ENCODE results near the gene USP9X. TPM values are rescaled to one million over a fixed set of nuclear protein-coding genes. Genes with fewer than 3 reads are reported as not detected.

USP9X gene
- total RNA-seq, 4 donors from 2014 or later = 76.5 to 146 (median 122) TPM

GRCh38 chrX:41097326-41097725 lies 12.1 kb downstream of the USP9X start:
- no peak for TF ChIP-seq CTCF (IDR thresholded peaks at IDR 0.05; ENCODE audit: low read depth)

- TF ChIP-seq CTCF (IDR thresholded peaks at IDR 0.05; ENCODE audit: low read depth) = no peak
These were observed 15.0 kb downstream of the USP9X start for GRCh38 chrX:41100200-41100599.

GRCh38 chrX:41100819-41101218 lies 15.6 kb downstream of the USP9X start:
- TF ChIP-seq CTCF (IDR thresholded peaks at IDR 0.05; ENCODE audit: low read depth) = no peak

GRCh38 chrX:41105005-41105404 lies 19.8 kb downstream of the USP9X start:
- no peak for TF ChIP-seq CTCF (IDR thresholded peaks at IDR 0.05; ENCODE audit: low read depth)

- no peak for TF ChIP-seq CTCF (IDR thresholded peaks at IDR 0.05; ENCODE audit: low read depth)
These were observed 22.8 kb downstream of the USP9X start for GRCh38 chrX:41108007-41108406.

- TF ChIP-seq CTCF (IDR thresholded peaks at IDR 0.05; ENCODE audit: low read depth) = no peak
These were observed 23.4 kb downstream of the USP9X start for GRCh38 chrX:41108463-41109205.

GRCh38 chrX:41110801-41111625 lies 25.8 kb downstream of the USP9X start:
- no peak for TF ChIP-seq CTCF (IDR thresholded peaks at IDR 0.05; ENCODE audit: low read depth)

Data from subcutaneous adipose tissue (tissue), 4 donors.